H1 (cell line): ENCODE data around the gene BUD13. TPM values are rescaled to one million over a fixed set of nuclear protein-coding genes. Genes with fewer than 3 reads are reported as not detected.

Experiments
- ASH2L ChIP-seq: fragments of 200-600, 300-600 bp; sonication (generic); IDR thresholded peaks from one replicate; pipeline ENCODE4 v1.7.1; 2017; ENCODE audit warnings: low read length
- CBX8 ChIP-seq: fragments of 300-800, 300-1000 bp; sonication (generic); IDR thresholded peaks from 2 replicates; pipeline ENCODE4 v1.7.1; 2016; ENCODE audit warnings: low read depth, low read length, borderline replicate concordance
- CHD7 ChIP-seq: fragments of 300-600 bp; sonication (generic); IDR thresholded peaks from 2 replicates; pipeline ENCODE4 v1.7.1; 2012; ENCODE audit warnings: low read length, moderate library complexity, mild to moderate bottlenecking, inconsistent platforms; ENCODE audit not compliant: insufficient replicate concordance
- CTCF ChIP-seq, 3 experiments: IDR thresholded peaks; 1 replicate in 2 of 3; 2 replicates in 1 of 3; pipeline versions ENCODE4 v1.5.1 to v1.6.1; 2011; ENCODE audit warnings: low read length in 3 of 3, mild to moderate bottlenecking in 3 of 3, inconsistent platforms in 2 of 3, low read depth in 1 of 3, moderate library complexity in 1 of 3; ENCODE audit not compliant: insufficient read depth in 1 of 3; ENCODE audit errors: control extremely low read depth in 1 of 3
- GTF2F1 ChIP-seq: IDR thresholded peaks from 2 replicates; pipeline ENCODE4 v1.6.1; 2012; ENCODE audit warnings: low read depth, low read length, improper control_type of control experiment, borderline replicate concordance
- MAFK ChIP-seq: IDR thresholded peaks from 2 replicates; pipeline ENCODE4 v1.6.1; 2012; ENCODE audit warnings: low read depth, mild to moderate bottlenecking, improper control_type of control experiment, low read length
- SIN3A ChIP-seq, 2 experiments: IDR thresholded peaks in 1 of 2; conservative IDR thresholded peaks in 1 of 2; 2 replicates each; pipeline ENCODE4 v1.6.1; 2011 to 2012; ENCODE audit warnings: low read length in 2 of 2, improper control_type of control experiment in 1 of 2, low read depth in 1 of 2, mild to moderate bottlenecking in 1 of 2
- SP1 ChIP-seq: IDR thresholded peaks from 2 replicates; pipeline ENCODE4 v1.6.1; 2011; ENCODE audit warnings: low read depth, low read length
- TAF1 ChIP-seq: IDR thresholded peaks from 2 replicates; pipeline ENCODE4 v1.6.1; 2011; ENCODE audit warnings: mild to moderate bottlenecking, low read depth, low read length
- TEAD4 ChIP-seq: IDR thresholded peaks from 2 replicates; pipeline ENCODE4 v1.6.1; 2012; ENCODE audit warnings: low read depth, low read length, inconsistent platforms, mixed read lengths
- polyA plus RNA-seq, 7 experiments: library from polyadenylated mRNA; depleted of rRNA in 3 of 7; stranded (reverse) in 5 of 7; unstranded in 2 of 7; fragments of >200 nt in 5 of 7; fragments of 200-250 nt in 2 of 7; gene quantifications; 1 replicate in 5 of 7; 2 replicates in 1 of 7; 4 replicates in 1 of 7; pipeline versions ENCODE4 v1.2.1 to v1.2.3, GENCODE V29; 2011 to 2013; ENCODE audit warnings: missing spikeins in 2 of 7, mixed read lengths in 2 of 7
- total RNA-seq: library from RNA; stranded (reverse); fragmentation: NEBNext Ultra II Directional; extraction: Animal tissue kit (Norgen Biotek cat#: 25700); gene quantifications from 2 replicates; pipeline ENCODE4 v1.2.1, GENCODE V29; 2021

Gene BUD13
- total and polyA plus RNA-seq, 2 of the 8 experiments (the other 6 are each of a cell fraction or from before 2014, with no cell fraction given): 24.8 to 27.2 TPM

- TF ChIP-seq CHD7 (no peak), MAFK (no peak), TAF1 (no peak), TEAD4 (no peak), ASH2L (no peak), CBX8 (no peak), SIN3A (conservative IDR thresholded peaks at IDR 0.05 in 1 of 2, IDR thresholded peaks at IDR 0.05 in 1 of 2; ENCODE audit: low read depth in 1 of 2, low read length in 2 of 2) (no peak), SP1 (no peak), GTF2F1 (no peak), CTCF (IDR thresholded peaks at IDR 0.05; ENCODE audit: control extremely low read depth in 1 of 3, insufficient read depth in 1 of 3, low read depth in 1 of 3, low read length in 3 of 3) (no peak)
Measured at GRCh38 chr11:116775975-116776374, 3.2 kb upstream of the BUD13 start (continued).
